Smooth muscle cell (in vitro differentiated cells): ENCODE data around the gene PDP2. TPM values are rescaled to one million over a fixed set of nuclear protein-coding genes. Genes with fewer than 3 reads are reported as not detected.

ENCODE experiments used
- DNase-seq: peaks from one replicate; lab custom pipeline; 2025; ENCODE audit not compliant: unreplicated experiment; lab: John Stamatoyannopoulos, UW
- H2AFZ ChIP-seq: fragments of 200-600 bp; sonication (generic); 2 replicates; pipeline ENCODE4 v1.6.0; 2016; ENCODE audit warnings: antibody characterized with exemption, low read depth, mild to moderate bottlenecking
- H3F3A ChIP-seq: fragments of 200-600 bp; sonication (generic); 2 replicates; pipeline ENCODE4 v1.6.0; 2017; ENCODE audit warnings: antibody characterized with exemption, low read depth
- H3K27ac ChIP-seq: fragments of 200-600 bp; sonication (generic); 2 replicates; pipeline ENCODE4 v1.5.1; 2016; ENCODE audit warnings: low read depth, mild to moderate bottlenecking
- H3K27me3 ChIP-seq: fragments of 200-600 bp; sonication (generic); 2 replicates; pipeline ENCODE4 v1.6.1; 2016; ENCODE audit warnings: low read depth, mild to moderate bottlenecking
- H3K36me3 ChIP-seq: fragments of 200-600 bp; sonication (generic); 2 replicates; pipeline ENCODE4 v1.5.1; 2016; ENCODE audit warnings: low read depth
- H3K4me1 ChIP-seq: fragments of 200-600 bp; sonication (generic); 2 replicates; pipeline ENCODE4 v1.5.1; 2016; ENCODE audit warnings: low read depth
- H3K4me2 ChIP-seq: fragments of 200-600 bp; sonication (generic); 2 replicates; pipeline ENCODE4 v1.6.0; 2016; ENCODE audit warnings: mild to moderate bottlenecking
- H3K4me3 ChIP-seq: fragments of 200-600 bp; sonication (generic); 2 replicates; pipeline ENCODE4 v1.5.1; 2016; ENCODE audit warnings: mild to moderate bottlenecking
- H3K79me2 ChIP-seq: fragments of 200-600 bp; sonication (generic); 2 replicates; pipeline ENCODE4 v1.6.0; 2016; ENCODE audit warnings: low read depth, mild to moderate bottlenecking
- H3K9ac ChIP-seq: fragments of 200-600 bp; sonication (generic); 2 replicates; pipeline ENCODE4 v1.6.0; 2016; ENCODE audit warnings: low read depth
- H3K9me3 ChIP-seq: fragments of 200-600 bp; sonication (generic); replicated peaks from 2 replicates; pipeline ENCODE4 v1.5.1; 2016; ENCODE audit warnings: low read depth
- H4K20me1 ChIP-seq: fragments of 200-600 bp; sonication (generic); 2 replicates; pipeline ENCODE4 v1.6.0; 2016; ENCODE audit warnings: low read depth
- CTCF ChIP-seq: fragments of 200-600 bp; sonication (generic); IDR thresholded peaks from 2 replicates; pipeline ENCODE4 v1.5.1; 2017; ENCODE audit warnings: borderline replicate concordance, mild to moderate bottlenecking, antibody characterized with exemption; ENCODE audit not compliant: insufficient read depth, poor library complexity, severe bottlenecking
- WGBS: methylation state at CpG from one replicate; pipeline ENCODE4 v1.1.7; 2016; ENCODE audit warnings: low lambda C conversion rate; 5-methylcytosine and 5-hydroxymethylcytosine counted together
- polyA plus RNA-seq: library from polyadenylated mRNA; unstranded; fragments of >200 nt; fragmentation: Nextera tagmentation; extraction: Ambion mirVana; gene quantifications from 2 replicates; pipeline ENCODE4 v1.2.1, GENCODE V29; 2016
- total RNA-seq: library from RNA; depleted of rRNA; stranded (reverse); fragments of >200 nt; gene quantifications from 2 replicates; pipeline ENCODE4 v1.2.3, GENCODE V29; 2014

The PDP2 gene
- total and polyA plus RNA-seq, 2 experiments from 2014 or later, result 1.1 to 5.7 TPM

GRCh38 chr16:66886321-66886720 lies 6.0 kb downstream of the PDP2 start:
- H3K4me2 ChIP-seq, result peak overlapping the region; percentile 33
- H3F3A ChIP-seq, result no peaks in the 10 kb centered on the region
- no peak overlapping the region for H3K27ac ChIP-seq
- no peak overlapping the region for H3K4me3 ChIP-seq
- no peaks in the 10 kb centered on the region for H3K79me2 ChIP-seq
- H3K4me1 ChIP-seq, result no peaks in the 10 kb centered on the region
- no peaks in the 10 kb centered on the region for H3K9me3 ChIP-seq
- no peak overlapping the region for H3K9ac ChIP-seq
- H2AFZ ChIP-seq, result no peak overlapping the region
- no peak for TF ChIP-seq CTCF
- DNase-seq, result no peak
- 23% methylated on average over 2 of the region's 2 CpGs for WGBS
- no peaks in the 10 kb centered on the region for H3K36me3 ChIP-seq
- peaks cover 22% of the 10 kb centered on the region for H4K20me1 ChIP-seq
- no peaks in the 10 kb centered on the region for H3K27me3 ChIP-seq

GRCh38 chr16:66886914-66887313 lies 6.6 kb downstream of the PDP2 start:
- H3K27me3 ChIP-seq, result no peaks in the 10 kb centered on the region
- no peak overlapping the region for H3K27ac ChIP-seq
- no peaks in the 10 kb centered on the region for H3K9me3 ChIP-seq
- no peak overlapping the region for H3K4me3 ChIP-seq
- peaks cover 22% of the 10 kb centered on the region for H4K20me1 ChIP-seq
- H3K36me3 ChIP-seq, result no peaks in the 10 kb centered on the region
- H2AFZ ChIP-seq, result no peak overlapping the region
- H3K4me1 ChIP-seq, result no peaks in the 10 kb centered on the region
- WGBS, result 82% methylated on average over 3 of the region's 3 CpGs
- H3K4me2 ChIP-seq, result no peak overlapping the region
- H3F3A ChIP-seq, result no peaks in the 10 kb centered on the region
- no peak for TF ChIP-seq CTCF
- no peak for DNase-seq
- no peak overlapping the region for H3K9ac ChIP-seq
- no peaks in the 10 kb centered on the region for H3K79me2 ChIP-seq

- Histone ChIP-seq H3K36me3 (no peaks in the 10 kb centered on the region), H3K27me3 (no peaks in the 10 kb centered on the region), H3K4me1 (no peaks in the 10 kb centered on the region), H3K4me2 (no peak overlapping the region), H3K27ac (no peak overlapping the region), H3K4me3 (no peak overlapping the region), H3K9ac (no peak overlapping the region), H2AFZ (no peak overlapping the region), H3K9me3 (no peaks in the 10 kb centered on the region), H3K79me2 (no peaks in the 10 kb centered on the region), H3F3A (no peaks in the 10 kb centered on the region), H4K20me1 (peaks cover 22% of the 10 kb centered on the region)
- no peak for TF ChIP-seq CTCF
- 79% methylated on average over 6 of the region's 6 CpGs for WGBS
- DNase-seq, result no peak
These were observed 8.6 kb downstream of the PDP2 start for GRCh38 chr16:66888647-66889615.
